HG03378 (cell line): ENCODE measurements around the gene CRTC2.
"Not testable (repeated sequence)": the region's sequence is repeated elsewhere in the genome, so short reads cannot be mapped to it uniquely, and the experiment has no call there.

Source experiments
- ATAC-seq: cut with Tn5 transposase; IDR thresholded peaks from one replicate; pipeline ENCODE4 v1.9.1; 2021; ENCODE audit warnings: mild to moderate bottlenecking, moderate library complexity; ENCODE audit not compliant: unreplicated experiment

The CRTC2 gene

GRCh38 chr1:153958111-153958960, at the start of gene CRTC2:
TSS of gene CRTC2 (minus strand) at chr1:153958612. CDS start at chr1:153958497, 115 bp downstream.
- ATAC-seq = peak; percentile 71

GRCh38 chr1:154006136-154006535, 47.7 kb upstream of the CRTC2 start:
- ATAC-seq = no peak

- ATAC-seq = no peak
Observed at GRCh38 chr1:154000420-154000819, 42.0 kb upstream of the CRTC2 start.

GRCh38 chr1:153996882-153997281, 38.5 kb upstream of the CRTC2 start:
- not testable (repeated sequence) for ATAC-seq

- no peak for ATAC-seq
Observed at GRCh38 chr1:153995640-153996039, 37.2 kb upstream of the CRTC2 start.

- no peak for ATAC-seq
Observed at GRCh38 chr1:153995202-153995601, 36.8 kb upstream of the CRTC2 start.

- ATAC-seq = no peak
Observed at GRCh38 chr1:153991806-153992205, 33.4 kb upstream of the CRTC2 start.

- ATAC-seq = no peak
Observed at GRCh38 chr1:153991151-153991630, 32.8 kb upstream of the CRTC2 start.

- ATAC-seq = peak; percentile 67
Observed at GRCh38 chr1:153990468-153991150, 32.2 kb upstream of the CRTC2 start, which contains the start of gene RPS27. TSS of gene RPS27 (plus strand) at chr1:153990762. CDS start at chr1:153990797, 35 bp downstream.

GRCh38 chr1:153987621-153988020, 29.2 kb upstream of the CRTC2 start:
- ATAC-seq = no peak

- no peak for ATAC-seq
Observed at GRCh38 chr1:153985941-153986761, 27.7 kb upstream of the CRTC2 start, which contains the start of gene RAB13. TSS of gene RAB13 (minus strand) at chr1:153986339. CDS start at chr1:153986236, 103 bp downstream.

- no peak for ATAC-seq
Observed at GRCh38 chr1:153985341-153985912, 27.0 kb upstream of the CRTC2 start.

- no peak for ATAC-seq
Observed at GRCh38 chr1:153984123-153984894, 25.9 kb upstream of the CRTC2 start.

- ATAC-seq = not testable (repeated sequence)
Observed at GRCh38 chr1:153981735-153982134, 23.3 kb upstream of the CRTC2 start.

- not testable (repeated sequence) for ATAC-seq
Observed at GRCh38 chr1:153979091-153979490, 20.7 kb upstream of the CRTC2 start.

- no peak for ATAC-seq
Observed at GRCh38 chr1:153978274-153978909, 20.0 kb upstream of the CRTC2 start.

- ATAC-seq = no peak
Observed at GRCh38 chr1:153977250-153978240, 19.1 kb upstream of the CRTC2 start, which contains the start of gene JTB. TSS of gene JTB (minus strand) at chr1:153977674. CDS start at chr1:153977252, 422 bp downstream.

GRCh38 chr1:153976819-153977249, 18.4 kb upstream of the CRTC2 start:
- ATAC-seq = no peak
